GM12873 (cell line): ENCODE measurements around the gene KCNB1.

Experiments used
- CTCF ChIP-seq: IDR thresholded peaks from 2 replicates; pipeline ENCODE4 v1.5.1; 2012; ENCODE audit warnings: low read depth, mild to moderate bottlenecking, moderate library complexity, low read length, control low read depth; ENCODE audit not compliant: insufficient read depth; ENCODE audit errors: missing control alignments

KCNB1 gene

DNA sequence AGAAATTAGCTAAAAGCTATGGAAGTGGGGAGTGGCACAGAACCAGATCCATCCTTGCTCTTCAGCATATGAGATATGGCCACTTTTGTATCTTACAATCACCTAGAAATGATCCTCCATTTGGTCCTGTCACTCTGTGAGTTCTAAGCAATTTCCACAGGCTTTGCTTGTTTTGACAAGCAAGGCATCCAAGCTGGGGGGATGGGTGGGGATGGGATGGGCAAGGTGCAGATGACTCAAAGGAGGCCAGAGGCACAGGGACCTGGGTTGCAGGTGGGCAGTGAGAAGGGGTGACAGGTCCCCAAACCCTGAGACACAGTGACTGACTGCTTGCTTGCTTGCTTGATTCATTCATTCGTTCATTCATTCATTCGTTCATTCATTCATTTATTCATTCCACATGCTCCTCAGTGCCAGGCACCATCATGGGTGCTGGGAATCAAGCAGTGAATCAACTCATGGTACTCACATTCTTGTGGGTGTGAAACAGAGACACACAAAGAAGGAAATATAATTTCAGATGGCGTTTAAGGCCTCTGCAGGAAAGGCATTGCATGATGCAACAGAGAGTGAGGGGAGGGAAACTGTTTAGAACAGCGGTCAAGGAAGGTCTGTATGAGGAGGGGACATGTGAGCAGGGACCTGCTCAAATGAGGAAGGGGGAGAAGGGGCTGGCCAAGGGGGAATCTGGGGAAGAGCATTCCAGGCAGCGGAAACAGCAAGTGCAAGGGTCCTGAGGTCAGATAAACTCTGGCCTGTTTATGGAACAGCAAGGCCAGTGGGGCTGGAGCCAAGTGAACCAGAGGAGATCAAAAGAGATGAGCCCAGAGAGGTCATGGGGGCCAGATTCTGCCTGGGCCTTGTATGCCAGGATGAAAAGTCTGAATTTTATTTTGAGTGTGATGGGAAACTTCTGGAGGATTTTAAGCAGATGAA lies 3.4 kb downstream of the KCNB1 start:
- TF ChIP-seq CTCF: no peak

- TF ChIP-seq CTCF: no peak
Observed at GRCh38 chr20:49478266-49478665, 4.2 kb downstream of the KCNB1 start.

GRCh38 chr20:49477200-49477599 lies 5.3 kb downstream of the KCNB1 start:
- no peak for TF ChIP-seq CTCF

DNA sequence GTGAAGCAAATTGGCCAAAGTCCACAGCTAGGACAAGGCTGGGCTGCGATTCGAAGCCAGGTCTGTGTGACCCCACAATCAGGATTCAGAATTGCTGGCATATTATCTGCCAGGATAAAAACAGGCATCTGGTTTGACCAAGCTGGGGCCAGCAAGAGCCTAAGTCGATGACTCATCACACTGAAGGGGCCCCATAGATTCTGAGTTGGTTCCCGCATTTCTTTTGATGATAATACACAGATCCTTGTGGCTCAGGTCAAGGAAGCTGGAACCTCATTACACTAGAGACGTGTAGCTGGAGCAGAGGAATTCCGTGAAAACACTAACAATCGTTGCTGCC lies 6.5 kb downstream of the KCNB1 start:
- no peak for TF ChIP-seq CTCF

DNA sequence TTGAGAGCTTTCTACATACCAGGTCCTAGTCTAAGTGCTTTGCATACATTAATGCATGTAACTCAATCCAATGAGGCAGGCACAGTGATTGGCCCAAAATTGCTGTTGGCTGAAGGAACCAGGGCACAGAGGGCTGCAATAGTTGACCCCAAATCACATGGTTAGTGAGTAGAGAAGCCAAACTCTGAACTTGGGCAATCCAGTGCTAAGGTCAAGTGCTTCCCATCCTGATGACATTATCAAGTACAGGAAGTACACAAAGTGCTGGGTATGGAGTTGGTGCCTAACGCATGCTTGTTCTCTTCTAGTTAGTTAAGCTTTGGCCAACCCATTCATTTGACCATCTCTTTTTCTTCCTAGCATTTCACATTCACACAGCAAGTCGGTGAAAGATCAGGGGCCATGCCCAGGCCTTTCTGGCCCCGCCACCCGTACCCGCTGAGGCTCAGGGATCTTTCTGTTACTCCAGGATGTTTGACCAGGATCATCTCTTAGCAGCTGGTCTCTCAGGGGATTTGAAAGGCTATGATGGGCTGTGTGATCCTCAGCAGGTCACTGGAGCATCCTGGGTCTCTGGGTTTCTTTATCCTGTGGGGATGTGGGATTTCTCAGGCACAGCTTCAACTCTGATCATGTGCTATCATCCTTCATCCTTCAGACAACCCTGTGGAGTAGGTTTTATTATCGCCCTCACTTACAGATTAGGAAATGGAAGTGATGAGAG lies 7.0 kb downstream of the KCNB1 start:
- no peak for TF ChIP-seq CTCF

DNA sequence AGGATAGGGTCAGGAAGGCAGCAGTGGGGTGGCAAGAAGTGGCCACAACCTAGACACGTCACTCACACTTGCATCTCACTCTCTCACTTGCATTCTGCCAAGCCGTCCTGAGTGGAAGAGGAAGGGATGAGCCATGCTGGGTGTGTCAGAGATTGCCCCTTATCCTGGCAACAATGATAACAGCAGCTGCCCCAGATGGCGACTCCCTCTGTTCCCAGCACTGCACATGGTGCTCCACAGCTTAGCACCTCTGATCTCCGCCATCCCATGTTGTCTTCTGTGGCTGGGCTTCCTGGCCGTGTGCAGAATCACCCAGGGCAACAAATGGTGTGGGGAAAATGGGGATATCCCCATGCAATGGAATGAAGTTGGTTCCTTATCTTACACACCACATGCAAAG lies 11.1 kb downstream of the KCNB1 start:
- no peak for TF ChIP-seq CTCF

DNA sequence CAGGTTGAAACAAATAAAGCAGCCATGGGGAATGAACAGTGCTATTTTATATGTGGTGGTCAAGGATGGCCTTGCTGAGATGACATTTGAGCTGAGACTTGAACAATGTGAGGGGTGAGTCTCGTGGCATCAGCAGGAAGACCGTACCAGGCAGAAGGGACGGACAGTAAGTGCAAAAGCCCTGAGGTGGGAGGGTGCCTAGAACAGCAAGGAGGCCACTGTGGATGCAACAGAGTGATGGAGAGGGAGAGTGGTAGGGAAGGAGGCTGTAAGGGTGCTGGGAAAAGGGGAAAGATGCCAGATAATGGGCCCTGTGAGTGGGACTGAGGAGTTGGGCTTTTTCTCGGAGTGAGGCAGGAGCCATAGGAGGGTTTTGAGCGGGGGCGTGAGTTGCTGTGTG lies 11.5 kb downstream of the KCNB1 start:
- no peak for TF ChIP-seq CTCF
